Measurements from ENCODE around the gene MAGT1. TPM values are rescaled to one million over a fixed set of nuclear protein-coding genes. Genes with fewer than 3 reads are reported as not detected.
"Not testable (repeated sequence)": the region's sequence is repeated elsewhere in the genome, so short reads cannot be mapped to it uniquely, and the experiment has no call there.

The MAGT1 gene
- total RNA-seq, 1 experiment from 2014 or later: 76.5 TPM

DNA sequence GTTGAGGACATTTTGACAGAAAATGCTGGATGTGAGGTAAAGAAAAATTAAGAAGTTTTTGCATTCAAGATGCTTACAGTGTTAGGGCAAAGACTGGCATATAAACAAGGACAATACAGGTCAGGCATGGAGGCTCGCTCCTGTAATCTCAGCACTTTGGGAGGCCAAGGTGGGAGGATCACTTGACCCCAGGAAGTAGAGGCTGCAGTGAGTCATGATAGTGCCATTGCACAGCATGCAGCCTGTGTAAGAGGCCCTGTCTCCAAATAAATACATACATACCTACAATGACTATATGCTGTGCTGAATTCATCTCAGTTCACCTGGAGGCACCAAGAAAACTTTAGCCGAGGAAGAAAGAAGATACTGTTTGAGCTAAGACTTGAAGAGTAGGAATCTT lies 2.3 kb downstream of the MAGT1 start:
- in situ Hi-C loops (cut with HindIII; ENCODE audit: low sequenced_read_pairs): no loop called here

DNA sequence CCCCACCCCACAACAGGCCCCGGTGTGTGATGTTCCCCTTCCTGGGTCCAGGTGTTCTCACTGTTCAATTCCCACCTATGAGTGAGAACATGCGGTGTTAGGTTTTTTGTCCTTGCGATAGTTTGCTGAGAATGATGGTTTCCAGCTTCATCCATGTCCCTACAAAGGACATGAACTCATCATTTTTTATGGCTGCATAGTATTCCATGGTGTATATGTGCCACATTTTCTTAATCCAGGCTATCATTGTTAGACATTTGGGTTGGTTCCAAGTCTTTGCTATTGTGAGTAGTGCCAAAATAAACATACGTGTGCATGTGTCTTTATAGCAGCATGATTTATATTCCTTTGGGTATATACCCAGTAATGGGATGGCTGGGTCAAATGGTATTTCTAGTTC lies 13.8 kb downstream of the MAGT1 start:
- DNase-seq (ENCODE audit: low spot score); in situ Hi-C loops (cut with HindIII; ENCODE audit: low sequenced_read_pairs): not testable (repeated sequence)

More for the DNA sequence above, 2.3 kb downstream of the MAGT1 start:
- DNase-seq (ENCODE audit: low spot score): no peak

DNA sequence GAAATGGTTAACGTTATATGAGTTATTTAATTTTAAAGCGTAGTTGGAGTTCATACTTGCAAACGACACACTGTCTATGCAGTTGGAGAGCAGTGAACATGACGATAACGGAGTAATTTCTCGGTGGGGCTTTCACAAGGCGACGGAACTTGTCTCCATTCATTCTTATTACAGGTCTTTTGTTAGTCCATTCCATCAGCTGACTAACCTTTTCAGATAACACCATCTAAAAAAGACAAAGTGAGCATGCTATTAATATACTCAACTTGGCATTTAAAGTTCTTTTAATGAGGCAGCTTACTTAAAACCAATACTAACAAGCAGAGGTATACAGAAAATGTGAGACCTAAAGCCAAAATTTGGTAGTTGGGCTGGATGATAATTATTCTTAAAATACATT lies 19.9 kb downstream of the MAGT1 start:
- in situ Hi-C loops (cut with HindIII; ENCODE audit: low sequenced_read_pairs): no loop called here
- DNase-seq (ENCODE audit: low spot score): no peak

DNA sequence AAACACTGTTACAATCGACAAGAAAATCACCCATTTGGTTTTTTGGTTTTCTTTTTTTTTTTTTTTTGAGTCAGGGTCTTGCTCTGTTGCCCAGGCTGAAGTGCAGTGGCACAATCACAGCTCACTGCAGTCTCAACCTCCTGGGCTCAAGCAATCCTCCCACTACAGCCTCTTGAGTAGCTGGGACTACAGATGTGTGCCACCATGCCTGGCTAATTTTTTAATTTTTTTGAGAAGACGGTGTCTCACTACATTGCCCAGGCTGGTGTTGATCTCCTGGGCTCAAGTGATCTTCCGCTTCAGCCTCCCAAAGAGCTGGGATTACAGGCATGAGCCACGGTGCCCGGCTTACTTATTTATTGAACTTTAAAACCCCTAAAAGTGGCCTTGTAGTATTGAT lies 63.7 kb downstream of the MAGT1 start:
- DNase-seq (ENCODE audit: low spot score); in situ Hi-C loops (cut with HindIII; ENCODE audit: low sequenced_read_pairs): not testable (repeated sequence)

DNA sequence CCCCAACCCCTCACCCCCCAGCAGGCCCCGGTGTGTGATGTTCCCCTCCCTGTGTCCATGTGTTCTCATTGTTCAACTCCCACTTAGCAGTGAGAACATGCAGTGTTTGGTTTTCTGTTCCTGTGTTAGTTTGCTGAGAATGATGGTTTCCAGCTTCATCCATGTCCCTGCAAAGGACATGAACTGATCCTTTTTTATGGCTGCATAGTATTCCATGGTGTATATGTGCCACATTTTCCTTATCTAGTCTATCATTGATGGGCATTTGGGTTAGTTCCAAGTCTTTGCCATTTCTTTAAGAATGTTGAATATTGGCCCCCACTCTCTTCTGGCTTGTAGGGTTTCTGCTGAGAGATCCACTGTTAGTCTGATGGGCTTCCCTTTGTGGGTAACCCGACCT lies 73.2 kb downstream of the MAGT1 start:
- in situ Hi-C loops (cut with HindIII; ENCODE audit: low sequenced_read_pairs); DNase-seq (ENCODE audit: low spot score): not testable (repeated sequence)

DNA sequence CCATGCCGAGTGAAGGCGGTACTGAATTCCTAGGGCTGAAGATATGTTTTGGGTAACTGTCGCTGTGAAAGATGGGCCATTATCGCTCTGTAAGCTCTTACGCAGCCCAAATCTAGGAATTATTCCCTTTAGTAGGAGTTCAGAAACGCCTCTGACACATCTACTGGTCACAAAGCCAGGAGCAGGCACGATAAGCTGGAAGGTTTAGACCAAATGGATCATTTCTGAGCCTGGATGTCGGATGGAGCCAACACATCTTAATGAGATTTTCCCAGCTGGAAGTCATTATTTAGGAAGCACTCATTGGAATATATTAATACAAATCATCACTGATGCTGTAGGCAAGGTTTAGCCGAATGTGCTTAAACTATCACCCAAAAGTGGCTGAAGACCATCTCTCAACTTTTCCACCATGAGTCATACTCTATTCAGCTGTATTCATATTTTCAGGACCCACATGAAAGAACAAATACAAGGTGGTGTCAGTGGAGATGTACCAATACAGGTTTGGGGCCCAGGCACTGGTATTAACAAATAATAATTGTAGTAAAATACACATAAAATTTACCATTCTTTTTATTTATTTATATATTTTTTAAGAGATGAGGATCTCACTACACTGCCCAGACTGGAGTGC lies 75.0 kb downstream of the MAGT1 start:
- DNase-seq (ENCODE audit: low spot score): no peak
- in situ Hi-C loops (cut with HindIII; ENCODE audit: low sequenced_read_pairs): no loop called here

DNA sequence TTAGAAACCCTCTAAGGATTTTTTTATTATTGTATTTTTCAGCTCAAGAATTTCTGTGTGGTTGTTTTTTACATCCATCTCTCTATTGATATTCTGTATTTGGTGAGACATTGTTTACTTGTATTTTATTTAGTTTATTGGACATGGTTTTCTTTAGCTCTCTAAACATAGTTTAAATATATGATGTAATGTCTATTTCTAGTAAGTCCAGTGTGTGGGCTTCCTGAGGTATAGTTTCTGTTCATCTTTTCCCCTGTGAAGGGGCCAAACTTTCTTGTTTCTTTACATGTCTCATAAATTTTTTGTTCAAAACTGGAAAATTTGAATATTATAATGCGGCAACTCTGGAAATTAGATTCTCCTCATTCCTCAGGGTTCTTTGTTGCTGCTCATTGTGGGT lies 81.0 kb downstream of the MAGT1 start:
- in situ Hi-C loops (cut with HindIII; ENCODE audit: low sequenced_read_pairs): no loop called here
- no peak for DNase-seq (ENCODE audit: low spot score)

DNA sequence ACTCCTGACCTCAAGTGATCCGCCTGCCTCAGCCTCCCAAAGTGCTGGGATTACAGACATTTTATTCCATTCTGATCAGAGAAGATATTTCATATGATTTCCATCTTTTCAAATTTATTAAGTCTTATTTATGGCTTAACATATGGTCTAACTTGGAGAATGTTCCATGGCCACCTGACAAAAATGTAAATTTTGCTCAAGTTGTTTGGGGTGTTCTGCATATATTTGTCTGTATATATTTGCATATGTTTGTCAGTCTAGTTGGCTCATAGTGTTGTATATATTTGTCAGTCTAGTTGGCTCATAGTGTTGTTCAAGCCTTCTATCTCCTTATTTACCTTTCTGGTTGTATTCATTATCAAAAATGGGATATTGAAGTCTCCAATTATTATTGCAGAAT lies 93.0 kb downstream of the MAGT1 start:
- DNase-seq (ENCODE audit: low spot score): no peak
- in situ Hi-C loops (cut with HindIII; ENCODE audit: low sequenced_read_pairs): no loop called here

DNA sequence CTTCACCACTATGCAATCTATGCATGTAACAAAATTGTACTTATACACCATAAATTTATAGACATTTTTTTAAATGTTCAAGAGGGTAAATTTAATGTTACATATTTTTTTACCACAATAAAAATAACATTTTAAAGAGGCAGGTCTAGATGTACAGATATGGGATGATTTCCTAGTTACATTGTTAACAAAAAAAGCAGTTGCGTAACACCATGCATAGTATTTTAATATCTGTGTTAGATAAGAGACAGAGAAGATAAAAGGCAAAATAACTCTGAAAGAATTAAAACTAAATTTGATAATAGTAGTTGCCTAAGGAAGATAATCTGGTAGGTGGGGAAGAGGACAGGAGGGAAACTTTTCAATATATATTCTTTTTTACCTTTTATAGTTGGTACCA lies 100.1 kb downstream of the MAGT1 start:
- in situ Hi-C loops (cut with HindIII; ENCODE audit: low sequenced_read_pairs): no loop called here
- DNase-seq (ENCODE audit: low spot score): no peak

DNA sequence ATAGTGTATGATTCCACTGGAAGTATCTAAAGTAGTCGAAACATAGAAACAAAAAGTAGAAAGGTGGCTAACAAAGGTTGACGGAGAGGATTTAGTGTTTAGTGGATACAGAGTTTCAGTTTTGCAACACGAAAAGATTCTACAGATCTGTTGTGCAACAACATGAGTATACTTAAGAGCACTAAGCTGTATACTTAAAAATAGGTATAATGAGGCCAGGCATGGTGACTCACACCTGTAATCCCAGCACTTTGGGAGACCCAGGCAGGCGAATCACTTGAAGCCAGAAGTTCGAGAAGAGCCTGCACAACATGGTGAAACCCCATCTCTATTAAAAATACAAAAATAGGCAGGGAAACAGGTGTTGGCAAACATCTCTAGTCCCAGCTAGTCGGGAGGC lies 101.3 kb downstream of the MAGT1 start:
- no peak for DNase-seq (ENCODE audit: low spot score)
- in situ Hi-C loops (cut with HindIII; ENCODE audit: low sequenced_read_pairs): no loop called here

DNA sequence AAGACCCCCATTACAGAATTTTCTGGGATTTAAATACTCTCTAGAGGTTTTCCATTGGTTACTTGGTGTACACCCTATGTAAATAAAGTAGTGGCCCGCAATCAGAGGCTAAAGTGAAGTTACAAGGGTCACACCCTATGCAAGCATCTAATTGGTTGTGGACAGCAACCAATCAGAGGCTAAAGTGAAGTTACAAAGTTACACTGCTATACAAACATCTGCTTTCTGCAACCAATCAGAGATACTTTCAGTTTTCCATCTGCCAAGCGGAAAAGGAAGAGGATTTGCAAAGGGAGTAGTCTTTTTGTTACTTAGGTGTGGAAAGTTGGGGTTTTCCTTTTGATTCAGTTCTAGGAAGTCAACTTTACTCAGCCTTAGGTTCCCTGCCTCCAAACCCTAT lies 107.2 kb downstream of the MAGT1 start:
- in situ Hi-C loops (cut with HindIII; ENCODE audit: low sequenced_read_pairs): no loop called here
- no peak for DNase-seq (ENCODE audit: low spot score)

DNA sequence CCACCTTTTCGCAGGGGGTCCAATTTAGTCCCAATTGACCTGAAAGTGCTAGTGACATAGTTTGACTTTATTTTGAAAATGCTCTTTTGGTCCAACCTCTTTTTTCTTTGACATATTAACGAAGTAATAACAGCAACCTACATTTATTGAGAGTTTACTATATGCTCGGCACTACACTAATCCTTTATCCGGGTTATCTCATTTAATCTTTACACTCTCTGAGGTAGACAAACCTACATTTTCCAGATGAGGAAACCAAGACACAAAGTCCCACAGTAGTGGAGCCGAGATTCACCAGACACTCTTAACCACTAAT lies 108.9 kb downstream of the MAGT1 start:
- DNase-seq (ENCODE audit: low spot score): no peak
- in situ Hi-C loops (cut with HindIII; ENCODE audit: low sequenced_read_pairs): no loop called here

DNA sequence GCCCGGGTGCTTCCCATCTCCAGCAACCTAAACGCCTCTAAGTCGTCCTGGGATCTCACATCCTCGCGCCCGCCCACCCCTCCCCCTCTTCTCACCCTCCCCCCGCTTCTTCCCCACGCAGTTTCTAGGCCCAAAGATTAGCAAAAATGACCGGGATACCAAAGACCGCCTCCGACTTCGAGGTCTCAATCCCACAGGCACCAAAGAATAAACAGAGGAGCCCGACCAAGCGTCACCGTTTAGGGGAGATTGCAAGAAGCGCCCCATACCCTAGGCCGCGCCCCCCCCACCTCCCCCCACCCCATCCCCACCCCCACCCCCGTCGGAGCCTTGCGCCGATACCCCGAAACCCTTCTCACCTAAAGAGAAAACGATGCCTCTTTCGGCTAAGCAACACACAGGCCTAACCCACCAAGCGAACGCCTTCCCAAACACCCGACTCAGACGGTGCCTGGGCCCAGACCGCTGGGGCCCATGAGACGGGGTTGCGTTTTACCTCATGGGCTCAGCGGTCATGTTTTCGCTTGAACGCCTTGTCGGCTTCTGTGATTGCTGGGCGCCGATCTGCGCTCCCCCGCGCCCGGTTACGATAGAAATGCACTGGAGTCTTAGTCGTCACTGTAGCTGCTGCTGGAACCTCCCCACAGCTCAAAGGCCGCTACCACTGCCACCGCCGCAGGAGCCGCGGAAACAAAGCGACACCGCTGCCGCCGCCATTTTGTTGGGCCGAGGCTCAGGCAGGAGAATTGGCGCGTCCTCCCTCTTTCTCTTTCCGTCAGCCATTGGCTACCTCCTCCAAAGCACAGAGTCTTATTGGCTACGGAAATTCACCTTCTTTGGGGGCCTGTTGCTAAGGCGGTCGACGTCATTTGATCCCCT lies 109.5 kb downstream of the MAGT1 start, which contains the start of gene ATRX:
Gene ATRX, minus strand, starts transcription at position 731 of the 879 bp plus-strand sequence. Its CDS starts 215 bp downstream, at position 516.
- DNase-seq (ENCODE audit: low spot score): peak; percentile 87
- in situ Hi-C loops (cut with HindIII; ENCODE audit: low sequenced_read_pairs): no loop called here

DNA sequence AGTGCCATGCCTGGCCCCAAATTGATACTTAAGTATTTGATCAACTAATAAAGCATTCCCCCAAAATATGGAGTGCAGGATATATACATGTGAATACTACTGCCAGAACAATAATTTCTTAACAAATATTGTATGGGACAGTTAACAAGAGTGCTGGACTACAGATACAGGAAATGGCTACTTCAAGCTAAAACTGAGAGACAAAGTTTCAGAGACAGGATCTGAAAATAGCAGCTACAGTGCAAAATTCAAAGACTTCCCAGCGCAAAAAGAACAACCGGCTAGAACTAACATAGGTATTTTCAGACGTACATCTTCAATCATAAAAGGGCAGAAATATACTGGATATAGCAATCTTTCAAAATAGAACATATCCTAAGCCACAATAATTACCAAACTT lies 115.5 kb downstream of the MAGT1 start:
- in situ Hi-C loops (cut with HindIII; ENCODE audit: low sequenced_read_pairs): no loop called here

DNA sequence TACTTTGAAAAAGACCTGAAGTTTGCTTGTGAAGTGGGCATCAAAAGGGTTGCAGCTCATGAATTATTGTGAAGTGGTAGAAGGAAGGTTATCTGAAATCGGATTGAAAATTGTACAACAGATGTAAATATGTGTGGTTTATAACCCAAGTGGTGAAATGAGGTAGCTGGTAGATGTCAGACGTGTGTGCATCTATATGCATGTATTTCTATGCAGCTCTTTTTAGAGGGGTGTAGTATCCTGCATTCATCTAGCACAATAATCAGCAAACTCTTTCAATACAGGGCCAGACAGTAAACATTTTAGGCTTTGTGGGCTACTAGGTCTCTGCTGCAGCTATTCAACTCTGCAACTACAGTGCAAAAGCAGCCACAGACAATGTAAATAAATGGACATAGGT lies 118.6 kb downstream of the MAGT1 start:
- in situ Hi-C loops (cut with HindIII; ENCODE audit: low sequenced_read_pairs): no loop called here
- no peak for DNase-seq (ENCODE audit: low spot score)

More for the DNA sequence above, 115.5 kb downstream of the MAGT1 start:
- no peak for DNase-seq (ENCODE audit: low spot score)

Other genes with a start within 250 kb of the MAGT1 start
- 16.6 and 40.4 TPM in 2 replicates for gene ATRX, start 109.2 kb downstream of the MAGT1 start, total RNA-seq (2014; rRNA removed; shearing (Covaris generic))
- gene COX7B, start 4.0 kb upstream of the MAGT1 start, total RNA-seq (2014; rRNA removed; shearing (Covaris generic)): 408 and 546 TPM in 2 replicates
- 1.4 and 5.2 TPM in 2 replicates for gene ATP7A, start 15.3 kb upstream of the MAGT1 start, total RNA-seq (2014; rRNA removed; shearing (Covaris generic))
- gene PGAM4, start 74.2 kb upstream of the MAGT1 start, total RNA-seq (2014; rRNA removed; shearing (Covaris generic)): 0.17 TPM in 1 of 2 replicates, not detected in the other
- gene PGK1, start 208.8 kb upstream of the MAGT1 start, total RNA-seq (2014; rRNA removed; shearing (Covaris generic)): 171 and 205 TPM in 2 replicates
- 26.0 and 43.0 TPM in 2 replicates for gene TAF9B, start 244.2 kb upstream of the MAGT1 start, total RNA-seq (2014; rRNA removed; shearing (Covaris generic))